NCI-H1694 (cell line): ENCODE data around the gene CD74.
A peak's percentile ranks its signal among the peaks of the same experiment; 100 is the strongest.

ENCODE experiments used
- DNase-seq: peaks from one replicate; lab custom pipeline; 2025; lab: John Stamatoyannopoulos, UW

The CD74 gene

DNA sequence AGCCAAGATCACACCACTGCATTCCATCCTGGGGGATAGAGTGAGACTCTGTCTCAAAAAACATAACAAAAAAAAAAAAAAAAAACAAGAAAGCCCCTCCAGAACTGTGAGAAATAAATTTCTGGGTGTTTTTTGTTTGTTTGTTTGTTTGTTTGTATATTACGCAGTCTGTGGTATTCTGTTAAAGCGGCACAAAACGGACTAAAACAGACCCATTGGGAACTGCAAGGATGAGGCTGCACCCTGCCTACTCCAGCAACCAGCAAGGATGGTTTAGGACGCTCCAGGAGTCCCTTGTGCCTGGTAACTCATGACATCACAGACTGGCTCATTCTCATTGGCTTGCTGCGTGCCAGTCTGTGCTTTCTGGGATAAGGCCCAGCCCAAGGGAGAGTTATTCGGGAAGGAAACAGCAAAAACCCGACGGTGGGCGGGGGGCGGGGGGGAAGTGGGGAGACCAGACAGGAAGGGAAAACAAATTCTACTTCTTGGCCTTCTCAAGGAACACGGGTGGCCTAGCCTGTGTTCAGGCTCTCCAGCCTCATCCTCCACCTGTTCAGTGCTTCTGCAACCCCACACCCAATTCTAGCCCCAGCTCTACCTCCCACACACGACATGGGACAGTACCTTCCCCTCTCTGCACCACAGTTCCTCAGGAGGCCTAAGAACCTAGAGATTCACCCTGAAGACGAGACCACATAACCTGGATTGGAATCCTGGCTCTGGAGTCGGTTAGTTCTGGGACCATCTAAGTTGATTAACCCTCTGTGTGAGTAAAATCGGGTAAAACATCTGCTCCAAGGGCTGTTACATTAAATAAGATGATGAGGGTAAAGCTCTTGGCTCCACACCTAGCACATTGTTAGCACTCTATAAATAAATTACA, 2.8 kb downstream of the CD74 start:
- peak; percentile 92 for DNase-seq

DNA sequence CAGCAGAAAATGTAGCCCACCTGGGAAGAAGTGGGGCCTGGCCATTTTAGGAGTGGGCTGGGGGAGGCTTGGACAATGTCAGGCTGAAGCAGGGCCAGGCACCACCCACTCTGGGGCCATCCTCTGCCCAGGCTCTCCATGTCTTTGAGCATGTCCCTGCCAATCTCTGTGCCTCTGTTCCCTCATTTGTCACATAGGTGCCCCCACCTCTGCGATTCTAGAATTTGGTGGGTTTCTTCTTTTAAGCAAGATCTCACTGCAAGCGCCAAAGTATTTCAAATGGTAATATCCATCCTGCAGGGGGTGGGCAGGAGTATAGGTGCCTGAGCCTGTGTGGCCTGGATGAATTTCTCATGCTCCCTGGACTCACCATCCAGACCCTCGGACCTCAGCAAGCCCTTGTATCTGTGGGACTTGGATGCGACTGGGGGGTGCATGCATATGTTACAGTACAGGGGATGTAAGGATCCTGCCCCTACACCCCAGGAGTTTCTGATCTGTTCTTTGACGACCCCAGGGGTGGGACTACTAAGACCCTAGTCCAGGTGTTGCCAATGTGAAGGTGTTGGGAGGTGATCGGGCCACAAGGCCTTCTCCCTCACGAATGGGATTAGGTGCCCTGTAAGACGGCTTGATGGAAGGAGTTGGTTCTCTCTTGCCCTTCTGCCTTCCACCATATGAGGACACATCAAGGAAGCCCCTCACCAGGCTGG, 4.3 kb downstream of the CD74 start:
- no peak for DNase-seq

DNA sequence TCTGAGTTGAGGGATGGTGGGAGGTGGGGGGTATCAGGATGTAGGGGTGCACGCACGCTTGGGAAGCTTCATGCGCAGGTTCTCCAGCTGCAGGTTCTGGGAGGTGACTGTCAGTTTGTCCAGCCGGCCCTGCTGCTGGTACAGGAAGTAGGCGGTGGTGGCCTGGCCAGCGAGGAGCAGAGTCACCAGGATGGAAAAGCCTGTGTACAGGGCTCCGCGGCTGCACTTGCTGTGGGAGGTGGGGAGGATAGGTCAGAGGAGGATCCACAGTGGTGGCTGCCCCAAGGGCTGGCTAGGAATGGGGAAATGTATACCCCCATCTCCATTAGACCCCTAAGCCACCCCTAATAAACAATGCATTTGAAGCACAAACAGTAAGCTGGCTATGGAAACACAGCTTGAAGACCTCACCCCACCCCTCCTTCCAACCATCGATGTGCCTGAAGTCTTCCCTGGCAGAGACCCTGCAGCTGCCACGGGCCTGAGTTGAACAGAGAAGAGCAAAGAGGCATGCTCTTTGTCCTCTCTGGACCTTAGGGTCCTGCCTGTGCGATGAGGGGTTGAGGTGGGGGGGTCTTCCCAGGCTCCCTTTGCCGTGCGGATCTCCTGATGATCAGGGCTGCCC, 5.5 kb downstream of the CD74 start:
- no peak for DNase-seq

DNA sequence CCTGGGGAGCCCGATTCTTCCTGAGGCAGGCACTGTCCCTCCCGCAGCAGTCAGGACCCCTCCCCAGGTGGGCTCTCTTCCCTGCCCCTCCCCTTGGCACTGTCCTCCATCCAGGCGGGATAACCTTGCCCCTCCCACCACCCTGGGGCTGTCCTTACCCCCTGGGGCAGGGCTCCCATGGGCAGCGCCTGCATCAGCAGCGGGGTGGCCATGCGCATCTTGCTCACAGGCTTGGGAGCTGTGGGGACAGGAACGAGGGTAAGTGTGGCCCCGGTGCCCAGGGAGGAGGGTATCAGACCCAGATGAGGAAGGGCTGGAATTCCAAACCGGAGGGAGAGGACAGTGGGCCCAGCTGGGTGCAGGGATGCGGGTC, 6.0 kb downstream of the CD74 start:
- no peak for DNase-seq

DNA sequence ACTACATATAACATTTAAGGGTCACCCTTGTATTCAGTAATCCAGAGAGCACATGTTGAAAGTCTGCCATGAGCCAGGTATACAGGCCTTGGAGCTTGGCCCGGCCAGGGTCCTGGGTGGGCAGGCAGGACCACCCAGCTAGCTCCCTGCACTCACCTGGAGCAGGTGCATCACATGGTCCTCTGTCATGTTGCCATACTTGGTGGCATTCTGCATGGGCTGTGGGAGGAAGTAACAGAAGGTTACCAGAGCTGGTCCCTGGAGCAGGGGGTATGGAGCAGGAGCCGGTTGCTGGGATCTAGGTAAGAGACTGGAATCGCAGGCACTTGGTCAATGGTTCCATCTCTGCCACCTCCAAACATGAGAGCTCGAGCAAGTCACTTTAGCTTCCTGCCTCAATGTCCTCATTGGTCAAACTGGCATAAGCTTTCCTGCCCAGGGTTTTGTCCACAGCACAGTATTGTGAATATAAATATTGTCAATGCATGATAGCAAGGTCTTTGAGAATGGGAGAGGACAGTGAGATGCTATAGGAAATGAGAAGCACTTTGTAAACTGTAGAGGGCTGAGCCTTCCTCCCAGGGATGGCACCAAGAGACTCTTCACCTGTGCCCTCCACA, 6.5 kb downstream of the CD74 start:
- DNase-seq, result no peak

DNA sequence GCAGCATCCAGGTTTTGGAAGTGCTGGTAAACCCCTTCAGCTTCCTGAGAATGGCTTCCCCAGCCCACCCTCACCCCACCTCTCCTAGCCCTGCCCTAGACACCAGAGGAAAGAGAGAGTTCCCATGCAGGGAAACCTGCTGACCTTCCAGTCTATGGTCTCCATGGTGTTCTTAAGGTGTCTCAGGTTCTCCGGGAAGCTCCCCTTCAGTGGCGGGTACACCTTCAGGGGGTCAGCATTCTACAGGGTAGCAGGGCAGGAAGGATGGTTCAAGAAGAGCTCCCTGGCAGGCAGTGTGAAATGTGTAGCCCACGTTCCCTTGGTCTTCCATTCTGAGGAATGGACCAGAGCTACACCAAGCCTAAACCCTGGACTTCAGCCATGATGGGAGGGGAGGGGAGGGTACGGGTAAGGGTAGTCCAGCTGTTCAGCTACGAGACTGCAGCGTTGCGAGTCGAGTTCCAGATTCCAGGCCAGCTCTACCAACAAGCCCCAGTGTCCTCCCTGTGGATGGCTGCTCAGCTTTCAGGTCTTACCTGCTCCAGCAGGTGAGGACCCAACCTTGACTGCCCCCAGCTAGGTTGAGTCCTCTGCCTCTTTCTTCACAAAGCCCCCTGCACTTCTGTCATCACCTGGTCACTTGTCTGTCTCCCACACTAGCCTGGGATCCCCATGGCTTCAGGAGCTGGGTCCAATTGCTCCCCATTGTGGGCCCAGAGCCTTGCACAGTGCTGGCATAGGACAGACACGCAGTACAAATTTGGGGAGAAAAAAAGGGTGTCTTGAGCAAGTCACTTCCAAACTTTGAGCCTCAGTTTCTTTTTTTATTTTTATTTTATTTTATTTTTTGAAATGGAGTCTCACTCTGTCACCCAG, 7.5 kb downstream of the CD74 start:
- no peak for DNase-seq

DNA sequence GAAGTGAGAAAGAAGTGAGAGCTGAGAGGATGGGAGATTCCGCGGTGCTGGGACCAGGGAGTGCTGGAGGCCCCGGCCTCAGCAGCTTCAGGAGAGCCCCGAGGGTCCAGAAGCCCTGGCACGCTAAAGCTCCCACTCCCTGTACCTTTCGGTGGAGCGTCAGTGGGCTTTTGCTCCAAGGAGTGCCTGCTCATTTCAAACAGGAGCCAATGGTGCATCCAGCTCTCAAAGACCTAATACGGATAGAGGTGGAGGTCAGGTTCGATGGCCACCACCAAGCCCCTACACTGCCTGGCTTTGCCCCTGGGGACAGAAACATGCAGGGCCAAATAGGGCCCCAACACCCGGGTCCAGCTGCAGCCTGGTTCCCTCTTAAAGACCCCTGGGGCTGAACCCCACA, 8.2 kb downstream of the CD74 start:
- no peak for DNase-seq

DNA sequence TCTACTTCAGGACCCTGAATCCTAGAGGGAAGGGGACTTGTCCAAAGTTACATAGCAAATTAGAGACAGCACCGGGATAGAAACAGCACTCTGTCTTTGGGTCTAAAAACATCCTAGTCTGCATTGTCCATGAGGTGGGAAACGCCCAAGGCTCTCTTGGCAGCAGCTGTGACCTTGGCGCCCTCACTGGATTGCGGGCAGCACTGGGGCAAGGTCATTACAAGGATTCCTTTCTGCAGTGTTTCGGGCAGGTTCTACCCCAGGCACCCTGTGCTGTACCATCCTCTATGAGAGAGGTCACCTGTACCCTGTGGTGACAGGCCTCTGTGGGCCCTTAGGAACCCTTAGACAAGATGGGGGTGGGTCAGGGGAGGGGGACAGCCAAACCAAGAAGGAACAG, 8.6 kb downstream of the CD74 start:
- DNase-seq, result no peak

DNA sequence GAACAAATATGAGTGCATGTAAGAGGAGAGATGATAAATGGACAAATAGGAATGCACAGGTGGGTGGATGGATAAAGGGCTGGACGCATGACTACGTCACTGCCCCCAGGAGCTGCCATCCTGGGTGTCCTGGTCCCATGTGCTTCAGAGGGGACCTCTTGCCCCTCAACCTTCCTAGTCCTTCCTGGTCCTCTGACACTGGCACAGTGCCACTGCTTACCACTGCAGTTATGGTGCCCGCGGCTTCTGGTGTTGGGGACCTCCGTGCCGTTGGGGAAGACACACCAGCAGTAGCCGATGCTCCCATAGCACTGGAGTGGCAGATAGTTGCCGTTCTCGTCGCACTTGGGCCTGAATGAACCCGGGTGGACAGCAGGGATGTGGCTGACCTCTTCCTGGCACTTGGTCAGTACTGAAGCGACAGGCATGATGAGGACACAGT, 9.8 kb downstream of the CD74 start:
- no peak for DNase-seq

DNA sequence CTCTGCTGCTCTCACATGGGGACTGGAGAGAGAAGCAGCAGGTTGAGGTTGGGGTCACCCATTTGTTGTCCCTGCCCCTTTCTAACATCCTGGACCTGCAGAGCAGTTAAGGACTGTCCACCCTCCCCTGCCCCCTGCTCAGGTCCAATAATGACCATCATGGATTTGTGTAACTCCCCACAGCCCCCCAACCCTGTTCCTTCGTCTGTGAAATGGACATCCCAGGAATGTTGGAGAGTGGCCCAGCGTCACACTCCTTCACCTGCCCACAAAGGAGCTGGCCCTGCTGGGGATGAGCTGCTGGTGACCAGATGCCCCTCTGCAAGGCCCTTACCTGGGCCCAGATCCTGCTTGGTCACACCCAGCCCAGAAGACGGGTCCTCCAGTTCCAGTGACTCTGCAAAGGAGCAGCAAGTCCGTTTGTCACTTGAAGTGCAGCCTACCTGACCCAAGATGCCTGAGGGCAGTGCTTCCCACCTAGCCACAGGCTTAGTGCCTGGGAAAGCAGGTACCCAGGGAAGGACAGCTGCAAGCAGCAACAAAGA, 10.4 kb downstream of the CD74 start:
- no peak for DNase-seq

DNA sequence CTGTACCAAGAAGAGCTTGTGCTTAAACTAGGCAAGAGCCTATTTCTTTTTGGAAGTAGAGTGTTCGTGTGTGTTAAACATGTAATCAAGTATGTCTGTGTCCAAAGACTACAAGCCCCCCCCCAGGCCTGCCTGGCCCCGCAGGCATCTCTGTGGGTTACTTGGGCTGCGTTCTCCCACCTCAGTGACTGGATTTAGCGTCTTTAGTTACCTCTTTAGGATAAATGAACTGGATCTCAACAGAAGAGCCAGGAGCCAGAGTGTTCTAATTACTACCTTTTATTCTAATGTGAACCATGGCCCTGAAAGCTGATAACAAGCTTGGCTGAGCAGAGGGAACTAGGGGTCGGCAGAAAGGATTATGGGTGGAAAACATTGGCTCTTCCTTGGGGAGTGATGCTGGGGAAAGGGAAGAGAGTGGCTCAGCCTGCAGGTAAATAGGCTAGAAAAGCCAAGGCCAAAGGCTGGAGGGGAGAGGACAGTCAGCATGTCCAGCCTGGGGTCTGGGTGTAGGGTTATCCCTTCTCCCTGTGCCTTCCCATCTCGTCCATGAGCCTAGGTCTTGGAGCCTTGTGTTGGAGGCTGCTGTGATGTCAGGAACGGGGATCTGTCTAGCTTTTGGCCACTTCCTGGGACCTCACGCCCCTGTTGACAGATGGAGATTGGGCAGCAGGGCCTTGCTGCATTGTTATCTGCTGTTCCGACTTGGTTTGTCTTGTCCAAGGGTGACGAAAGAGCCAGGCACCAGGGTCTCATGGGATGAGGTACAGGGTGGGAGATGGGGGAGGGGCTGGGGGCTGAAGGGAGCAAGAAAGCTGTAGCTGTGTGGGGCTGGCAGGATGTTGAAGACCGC, 11.1 kb downstream of the CD74 start:
- DNase-seq, result no peak

DNA sequence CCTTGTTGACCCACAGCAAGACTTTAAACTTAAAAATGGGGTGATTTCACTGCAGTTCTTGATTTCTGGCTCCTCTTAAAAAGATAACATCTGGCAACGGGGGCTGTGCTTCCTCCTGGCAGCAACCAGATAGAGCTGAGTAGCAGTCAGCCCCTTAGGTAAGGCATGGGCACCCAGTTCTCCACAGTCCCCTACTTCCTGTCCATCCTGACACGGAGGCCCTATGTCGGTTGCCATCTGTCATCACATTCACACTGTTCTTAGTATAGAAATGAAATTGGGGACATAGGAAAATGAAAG, 11.7 kb downstream of the CD74 start:
- no peak for DNase-seq

DNA sequence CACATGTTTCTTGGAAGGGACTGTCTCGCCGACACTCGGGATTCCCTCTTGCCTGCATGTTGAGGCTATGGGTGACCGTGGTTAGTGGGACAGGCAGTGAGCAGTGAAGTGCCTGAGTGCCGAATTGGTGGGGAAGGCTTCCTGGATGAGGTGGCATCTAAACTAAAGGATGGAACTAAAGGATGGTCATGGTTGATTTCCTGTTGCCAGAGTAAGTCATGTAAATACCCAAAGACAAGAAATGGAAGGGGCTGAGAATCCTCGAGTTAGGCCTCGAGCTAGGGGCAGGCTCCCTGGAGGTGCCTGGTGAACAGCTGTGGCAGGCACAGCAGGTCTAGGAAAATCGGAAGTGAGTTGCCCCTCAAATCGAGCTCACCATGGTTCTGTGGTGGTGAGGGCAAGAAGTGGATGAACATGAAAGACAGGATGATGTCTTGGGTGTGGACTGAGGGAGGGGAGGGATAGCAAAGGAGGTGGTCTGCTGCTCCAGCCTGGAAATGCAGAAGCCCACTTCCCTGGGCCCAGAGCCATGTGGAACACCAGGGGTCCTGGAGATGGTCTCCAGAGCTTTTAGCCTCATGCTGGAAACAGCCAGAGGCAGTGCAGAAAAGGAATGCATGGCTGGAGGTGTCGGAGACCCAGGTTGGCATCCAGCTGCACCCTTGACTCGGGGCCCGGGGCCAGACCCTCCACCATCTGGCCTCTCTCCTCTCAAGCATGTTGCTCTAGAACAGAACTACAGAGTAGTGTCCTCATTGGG, 12.2 kb downstream of the CD74 start:
- no peak for DNase-seq

DNA sequence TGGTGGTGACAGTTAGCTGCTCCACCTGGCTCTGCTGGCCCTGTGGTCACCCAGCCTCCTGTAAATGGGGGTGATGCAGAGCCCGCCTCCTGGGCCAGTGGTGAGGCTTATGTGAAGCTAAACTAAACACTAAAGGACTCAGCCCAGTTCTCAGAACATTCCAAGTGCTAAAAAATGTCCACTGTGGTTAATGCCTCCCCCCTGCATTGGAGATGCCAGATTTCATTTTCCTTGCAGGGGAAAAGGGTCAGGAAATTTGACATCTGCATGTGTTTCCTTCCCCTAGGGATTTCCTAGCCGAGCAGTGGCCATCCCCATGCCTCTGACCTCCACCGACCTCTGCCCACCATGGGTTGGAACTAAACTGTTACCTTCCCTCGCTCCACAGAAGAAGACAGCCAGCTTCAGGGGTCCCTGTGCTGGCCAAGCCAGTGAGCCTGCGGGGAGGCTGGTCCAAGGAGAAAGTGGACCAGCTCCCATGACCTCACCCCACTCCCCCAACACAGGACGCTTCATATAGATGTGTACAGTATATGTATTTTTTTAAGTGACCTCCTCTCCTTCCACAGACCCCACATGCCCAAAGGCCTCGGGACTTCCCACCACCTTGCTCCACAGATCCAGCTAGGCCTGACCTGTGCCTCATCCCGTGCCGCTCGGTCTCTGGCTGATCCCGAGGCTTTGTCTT, 13.0 kb downstream of the CD74 start:
- no peak for DNase-seq

DNA sequence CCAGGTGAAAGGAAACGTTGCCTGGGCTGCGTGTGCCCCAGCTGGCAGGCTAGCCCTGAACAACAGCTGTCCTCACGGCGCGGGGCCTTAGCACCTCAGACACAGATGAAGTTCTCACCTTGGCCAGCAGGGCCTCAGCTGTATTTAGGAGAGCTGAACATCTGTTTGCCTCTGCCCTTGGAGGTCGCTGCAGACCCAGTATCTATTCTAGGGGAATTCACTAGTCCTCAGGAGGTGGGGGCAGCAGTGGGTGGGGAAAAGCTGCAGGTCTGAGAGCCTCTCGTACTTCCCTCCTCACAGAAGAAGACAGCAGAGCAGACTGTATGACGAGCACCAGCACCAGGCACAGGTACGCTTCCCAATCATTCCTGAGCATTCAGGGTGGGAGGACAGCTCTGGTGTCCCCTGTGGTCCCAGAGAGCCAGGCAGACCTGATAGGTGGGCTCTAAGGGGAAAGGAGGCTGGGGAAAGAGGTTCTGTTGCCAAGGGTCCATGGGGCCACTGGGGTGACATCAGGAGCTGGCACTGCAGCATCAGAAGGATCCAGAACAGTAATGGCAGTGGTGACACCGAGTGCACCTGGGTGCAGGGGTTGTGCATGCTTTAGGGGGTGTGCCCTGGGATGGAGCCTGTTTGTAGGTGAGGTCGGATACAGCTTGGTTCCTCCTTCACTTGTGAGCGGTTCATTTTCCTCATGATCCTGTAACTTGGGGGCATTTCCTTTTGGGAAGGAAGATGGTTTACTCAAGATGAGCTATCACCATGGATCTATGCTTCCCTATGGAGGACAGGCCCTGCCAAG, 13.8 kb downstream of the CD74 start:
- DNase-seq, result no peak

DNA sequence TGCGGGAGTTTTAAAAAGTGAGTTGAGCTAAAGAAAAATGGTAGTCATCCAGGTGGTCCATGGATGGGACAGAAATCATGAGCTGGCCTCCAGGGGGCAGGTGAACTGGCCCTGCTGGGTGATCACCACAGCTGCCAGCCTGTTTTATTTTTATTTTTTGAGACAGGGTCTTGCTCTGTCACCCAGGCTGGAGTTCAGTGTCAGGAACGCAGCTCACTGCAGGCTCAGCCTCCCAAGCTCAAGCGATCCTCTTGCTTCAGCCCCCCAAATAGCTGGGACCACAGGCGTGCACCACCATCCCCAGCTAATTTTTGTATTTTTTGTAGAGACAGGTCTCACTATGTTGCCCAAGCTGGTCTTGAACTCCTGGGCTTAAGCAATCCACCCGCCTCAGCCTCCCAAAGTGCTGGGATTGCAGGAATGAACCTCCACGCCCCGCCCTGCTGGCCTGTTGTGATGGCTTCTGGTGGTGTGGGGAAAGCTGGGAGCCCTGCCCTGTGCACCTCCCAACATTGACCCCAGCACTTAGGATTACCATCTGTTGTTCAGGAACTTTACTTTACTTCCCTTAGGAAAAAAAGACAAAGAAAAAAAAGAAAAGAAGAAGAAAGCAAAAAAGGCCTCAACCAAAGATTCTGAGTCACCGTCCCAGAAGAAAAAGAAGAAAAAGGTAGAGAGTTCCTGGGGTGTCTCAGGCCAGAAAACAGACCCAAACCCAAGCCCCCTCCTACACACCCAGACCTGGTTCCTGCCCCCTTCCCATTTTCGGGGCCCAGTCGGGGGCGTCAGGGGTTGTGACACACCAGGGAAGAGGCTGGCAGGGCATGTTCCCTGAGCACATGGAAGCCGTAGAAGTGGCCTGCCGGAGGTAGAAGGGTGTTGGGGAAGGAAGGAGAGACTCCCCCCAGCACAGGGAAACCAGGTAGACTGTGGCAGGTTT, 14.7 kb downstream of the CD74 start:
- no peak for DNase-seq

DNA sequence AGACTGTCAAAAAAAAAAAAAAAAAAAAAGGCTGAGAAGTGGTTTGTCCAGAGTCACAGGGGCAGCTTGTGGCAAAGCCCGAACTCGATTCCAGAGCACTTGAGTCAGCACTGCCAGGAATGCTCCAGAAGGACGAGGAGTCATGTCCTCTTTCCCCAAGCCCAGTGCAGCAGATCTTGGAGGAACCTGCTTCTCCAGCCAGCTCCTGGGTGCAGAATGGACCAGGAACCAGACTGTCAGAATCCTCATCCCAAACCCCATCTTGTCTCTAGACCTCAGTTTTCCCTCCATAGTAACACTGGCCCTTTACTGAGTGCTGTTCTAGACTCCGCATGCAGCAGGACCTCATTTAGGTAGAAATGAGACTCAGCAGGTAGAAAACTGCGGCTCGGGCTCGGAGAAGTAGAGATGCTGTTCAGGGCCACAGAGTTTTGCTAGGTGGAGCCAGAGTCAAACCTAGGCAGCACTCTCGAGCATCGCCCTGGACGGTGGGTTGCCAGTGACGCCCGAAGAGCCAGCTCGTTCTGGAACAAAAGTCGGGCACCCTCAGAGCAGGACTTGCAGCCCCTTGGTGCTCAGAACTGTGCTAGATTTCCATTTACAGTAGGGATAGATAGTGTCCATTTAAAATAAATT, 15.4 kb downstream of the CD74 start:
- no peak for DNase-seq
